OCI-LY3 (cell line): ENCODE results near the gene SULT2B1.

ENCODE experiments used
- CTCF ChIP-seq: fragments of 200-600, 300-600 bp; sonication (generic); IDR thresholded peaks from 2 replicates; pipeline ENCODE4 v1.5.1; 2014; ENCODE audit warnings: antibody characterized with exemption, low read length, low read depth
- EZH2phosphoT487 ChIP-seq: fragments of 200-600 bp; shearing (Covaris generic); IDR thresholded peaks from 2 replicates; pipeline ENCODE4 v1.6.1; 2018; ENCODE audit warnings: antibody characterized with exemption, mixed run types, low read depth

- no peak for TF ChIP-seq CTCF
- TF ChIP-seq EZH2phosphoT487, result no peak
Observed at GRCh38 chr19:48637449-48637947, 85.5 kb downstream of the SULT2B1 start.
